Activated T-cell treated with anti-CD3 and anti-CD28 coated beads for 24 hours (primary cell): ENCODE results near the gene HAND2.

ENCODE experiments used
- DNase-seq: peaks from one replicate; pipeline ENCODE4 v3.0.0-alpha.2; 2020; ENCODE audit warnings: low read depth

The HAND2 gene

GRCh38 chr4:173477016-173477415 lies 53.0 kb downstream of the HAND2 start:
- DNase-seq = no peak
